WERI-Rb-1 (cell line): ENCODE results near the gene NR0B1.

Experiments used
- DNase-seq: peaks from one replicate; pipeline ENCODE4 v3.0.0-alpha.2; 2020
- H3K27ac ChIP-seq: fragments of 250-450 bp; sonication (Bioruptor Pico); 2 replicates; pipeline ENCODE4 v1.5.1; 2020; ENCODE audit warnings: mild to moderate bottlenecking, moderate library complexity
- H3K27me3 ChIP-seq: fragments of 250-450 bp; sonication (Bioruptor Pico); 2 replicates; pipeline ENCODE4 v1.5.1; 2021; ENCODE audit warnings: mild to moderate bottlenecking, low read depth, moderate library complexity; ENCODE audit not compliant: insufficient read depth, severe bottlenecking
- H3K36me3 ChIP-seq: fragments of 250-450 bp; sonication (Bioruptor Pico); 2 replicates; pipeline ENCODE4 v1.5.1; 2020; ENCODE audit warnings: mild to moderate bottlenecking, moderate library complexity
- H3K4me3 ChIP-seq: 2 replicates; pipeline ENCODE4 v1.5.1; 2011; ENCODE audit warnings: low read depth, mild to moderate bottlenecking, control low read depth, low read length
- H3K9me3 ChIP-seq: fragments of 250-450 bp; sonication (Bioruptor Pico); 2 replicates; pipeline ENCODE4 v1.5.1; 2021; ENCODE audit warnings: mild to moderate bottlenecking, moderate library complexity; ENCODE audit not compliant: severe bottlenecking
- TF ChIP-seq, protein P1 (sequence below): IDR thresholded peaks from 2 replicates; pipeline ENCODE4 v1.5.1; 2011; ENCODE audit warnings: low read depth, mild to moderate bottlenecking, control low read depth, inconsistent platforms, low read length

The NR0B1 gene

DNA sequence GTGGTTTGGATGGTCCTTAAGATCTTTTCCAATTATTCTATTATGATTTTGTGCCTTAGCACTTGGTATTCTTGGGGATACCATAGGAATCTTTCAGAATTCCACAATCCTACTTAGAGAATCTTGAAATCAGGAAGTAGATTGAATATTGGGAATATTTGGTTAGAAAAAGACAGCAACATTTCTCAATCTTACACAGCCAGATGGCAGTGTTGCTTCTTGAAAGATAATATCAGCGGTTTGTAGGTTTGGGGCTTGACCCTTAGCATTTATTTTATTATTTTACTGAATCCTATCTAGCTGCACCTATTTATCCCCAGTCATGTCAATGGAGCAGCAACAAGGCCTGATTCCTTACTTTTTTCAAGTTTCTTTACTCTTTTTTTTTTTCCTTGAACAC, 33.7 kb downstream of the NR0B1 start:
- no peak for DNase-seq
- Histone ChIP-seq H3K36me3 (no peaks in the 10 kb centered on the region), H3K27ac (no peak overlapping the region), H3K4me3 (no peak overlapping the region), H3K27me3 (peaks cover 13% of the 10 kb centered on the region), H3K9me3 (no peaks in the 10 kb centered on the region)
- TF ChIP-seq, protein P1, sequence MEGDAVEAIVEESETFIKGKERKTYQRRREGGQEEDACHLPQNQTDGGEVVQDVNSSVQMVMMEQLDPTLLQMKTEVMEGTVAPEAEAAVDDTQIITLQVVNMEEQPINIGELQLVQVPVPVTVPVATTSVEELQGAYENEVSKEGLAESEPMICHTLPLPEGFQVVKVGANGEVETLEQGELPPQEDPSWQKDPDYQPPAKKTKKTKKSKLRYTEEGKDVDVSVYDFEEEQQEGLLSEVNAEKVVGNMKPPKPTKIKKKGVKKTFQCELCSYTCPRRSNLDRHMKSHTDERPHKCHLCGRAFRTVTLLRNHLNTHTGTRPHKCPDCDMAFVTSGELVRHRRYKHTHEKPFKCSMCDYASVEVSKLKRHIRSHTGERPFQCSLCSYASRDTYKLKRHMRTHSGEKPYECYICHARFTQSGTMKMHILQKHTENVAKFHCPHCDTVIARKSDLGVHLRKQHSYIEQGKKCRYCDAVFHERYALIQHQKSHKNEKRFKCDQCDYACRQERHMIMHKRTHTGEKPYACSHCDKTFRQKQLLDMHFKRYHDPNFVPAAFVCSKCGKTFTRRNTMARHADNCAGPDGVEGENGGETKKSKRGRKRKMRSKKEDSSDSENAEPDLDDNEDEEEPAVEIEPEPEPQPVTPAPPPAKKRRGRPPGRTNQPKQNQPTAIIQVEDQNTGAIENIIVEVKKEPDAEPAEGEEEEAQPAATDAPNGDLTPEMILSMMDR = no peak

DNA sequence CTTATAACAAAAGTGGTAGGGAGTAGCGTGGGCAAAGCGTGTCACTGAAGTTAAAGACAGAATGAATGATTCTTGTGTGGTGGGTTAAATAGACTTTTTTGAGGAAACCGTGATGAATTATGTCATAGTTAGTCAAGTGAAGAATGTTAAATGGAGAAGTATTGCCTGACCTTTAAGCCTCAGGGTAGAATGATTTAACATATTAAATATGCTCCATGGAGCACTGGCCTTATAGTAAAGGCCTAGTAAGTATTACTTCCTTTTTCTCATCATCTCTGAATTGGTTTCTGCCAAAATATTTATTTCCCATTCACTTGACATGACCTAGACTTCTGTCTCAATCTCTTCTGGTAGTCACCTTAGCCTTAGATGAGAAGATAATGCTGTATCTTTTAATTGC, 38.6 kb downstream of the NR0B1 start:
- no peak overlapping the region for H3K4me3 ChIP-seq
- H3K9me3 ChIP-seq = no peaks in the 10 kb centered on the region
- no peaks in the 10 kb centered on the region for H3K36me3 ChIP-seq
- H3K27me3 ChIP-seq = peaks cover 17% of the 10 kb centered on the region
- no peak overlapping the region for H3K27ac ChIP-seq
- TF ChIP-seq, protein P1 = no peak
- DNase-seq = no peak

DNA sequence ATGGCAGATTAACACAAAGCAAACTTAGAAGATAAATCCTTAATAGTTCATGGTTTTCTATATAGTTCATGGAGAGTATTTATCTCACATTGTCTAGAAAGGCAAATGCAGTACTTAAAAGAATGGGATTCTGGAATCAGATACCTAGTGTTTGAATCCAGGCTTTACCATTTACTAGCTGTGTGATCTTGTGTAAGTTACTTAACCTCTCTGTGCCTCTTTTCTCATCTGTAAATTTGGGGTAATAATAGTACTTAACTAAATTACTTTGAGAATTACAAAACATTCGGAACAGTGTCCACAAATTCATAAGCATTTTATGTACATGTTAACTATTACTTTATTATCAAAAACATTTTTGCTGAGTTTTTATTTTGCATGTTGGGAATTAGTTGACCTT, 46.4 kb downstream of the NR0B1 start:
- TF ChIP-seq, protein P1 = no peak
- Histone ChIP-seq H3K27me3 (no peaks in the 10 kb centered on the region), H3K27ac (no peak overlapping the region), H3K36me3 (no peaks in the 10 kb centered on the region), H3K9me3 (no peaks in the 10 kb centered on the region), H3K4me3 (no peak overlapping the region)
- no peak for DNase-seq

DNA sequence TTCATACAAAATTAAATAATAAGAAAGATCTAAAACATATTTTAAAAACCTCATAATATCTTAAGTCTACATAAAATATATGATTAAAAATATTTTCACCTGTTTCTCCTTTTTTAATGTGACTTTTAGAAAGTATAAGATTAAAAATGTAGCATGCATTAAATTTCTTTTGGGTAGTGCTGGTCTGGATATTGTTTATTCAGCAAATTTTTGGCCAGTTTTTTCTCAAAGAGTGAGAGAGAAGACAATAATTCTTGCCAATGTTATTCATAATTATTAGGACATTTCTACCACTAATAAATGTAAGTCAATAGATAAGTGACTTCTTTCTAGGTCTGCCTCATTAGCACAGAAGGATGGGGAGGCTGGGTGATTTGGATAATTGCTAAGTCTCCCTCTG, 48.2 kb downstream of the NR0B1 start:
- no peaks in the 10 kb centered on the region for H3K27me3 ChIP-seq
- DNase-seq = no peak
- H3K9me3 ChIP-seq = no peaks in the 10 kb centered on the region
- no peak overlapping the region for H3K4me3 ChIP-seq
- H3K36me3 ChIP-seq = no peaks in the 10 kb centered on the region
- H3K27ac ChIP-seq = no peak overlapping the region
- TF ChIP-seq, protein P1 = no peak

DNA sequence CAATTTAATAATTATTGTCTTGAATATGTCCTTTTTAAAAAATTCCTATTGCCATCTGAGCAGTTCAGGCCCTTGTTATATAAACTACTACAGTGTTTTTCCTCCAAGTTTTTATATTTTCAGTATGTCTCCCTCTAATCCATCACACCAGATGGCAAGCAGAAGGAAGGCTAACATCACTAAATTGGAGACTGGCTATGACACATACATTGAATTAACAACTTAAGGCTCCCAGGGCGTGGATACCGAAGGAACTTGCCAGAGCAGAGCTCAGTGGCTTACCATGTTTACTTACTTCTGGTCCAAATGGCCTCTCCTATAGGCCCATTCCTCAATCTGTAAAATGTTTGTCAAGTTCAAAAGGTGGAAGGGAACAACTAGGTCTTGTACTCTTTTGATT, 49.3 kb downstream of the NR0B1 start:
- no peak overlapping the region for H3K27ac ChIP-seq
- no peaks in the 10 kb centered on the region for H3K36me3 ChIP-seq
- no peak overlapping the region for H3K4me3 ChIP-seq
- DNase-seq = no peak
- no peaks in the 10 kb centered on the region for H3K9me3 ChIP-seq
- no peaks in the 10 kb centered on the region for H3K27me3 ChIP-seq
- TF ChIP-seq, protein P1 = no peak
